K562 (cell line): ENCODE measurements around the gene USP20. TPM values are rescaled to one million over a fixed set of nuclear protein-coding genes. Genes with fewer than 3 reads are reported as not detected.

ENCODE experiments used
- ATAC-seq: fragments of 200-7000 bp; cut with Tn5 transposase; 3 replicates; pipeline ENCODE4 v1.9.1; 2020; ENCODE audit warnings: moderate library complexity
- BruUV-seq: library from RNA; stranded (reverse); fragments of 400-500 nt; replicated peaks from 2 replicates; lab custom pipeline; 2021; lab: Mats Ljungman, UMichigan
- CTCF ChIA-PET: fragments of 300-600 bp; formaldehyde crosslinking; extraction: SDS; loops from one replicate; lab custom pipeline; 2021; ENCODE audit warnings: low intra/inter-chr PET ratio; lab: Yijun Ruan, JAX
- POLR2A ChIA-PET: fragments of 300-600, 350-650 bp; sonication (Branson Sonifier 250); formaldehyde crosslinking; extraction: SDS; loops from one replicate; lab custom pipeline; 2021; ENCODE audit warnings: antibody characterized with exemption, inconsistent platforms; lab: Yijun Ruan, JAX
- DNase-seq, 4 experiments: peaks; one replicate each; pipeline versions ENCODE4 v3.0.0 to v3.0.0-alpha.2; 2011 to 2018; ENCODE audit warnings: low spot score in 3 of 4, mixed read lengths in 3 of 4; ENCODE audit errors: extremely low read depth in 1 of 4
- FAIRE-seq: peaks from 2 replicates; lab custom pipeline; 2011; peaks lifted over from hg19 to GRCh38; lab: Jason Lieb, UNC
- H2AFZ ChIP-seq: 2 replicates; pipeline ENCODE4 v1.6.0; 2011; ENCODE audit warnings: low read depth, low read length, control low read depth, inconsistent platforms
- H3K27ac ChIP-seq: fragments of 200-600 bp; 3 replicates; pipeline ENCODE4 v1.8.0; 2011; ENCODE audit warnings: low read depth, mild to moderate bottlenecking, control low read depth, inconsistent platforms, low read length, moderate library complexity, mixed read lengths; ENCODE audit errors: extremely low read depth
- H3K27me3 ChIP-seq, 2 experiments: fragments of 300-600 bp in 1 of 2; 2 replicates in 1 of 2; 3 replicates in 1 of 2; pipeline versions ENCODE4 v1.6.0 to v1.8.0; 2011; ENCODE audit warnings: inconsistent platforms in 2 of 2, low read length in 2 of 2, mild to moderate bottlenecking in 1 of 2, mixed read lengths in 1 of 2, moderate library complexity in 1 of 2; ENCODE audit not compliant: control insufficient read depth in 2 of 2, insufficient read depth in 2 of 2
- H3K36me3 ChIP-seq: fragments of 300-600 bp; 3 replicates; pipeline ENCODE4 v1.8.0; 2011; ENCODE audit warnings: mild to moderate bottlenecking, low read length, inconsistent platforms; ENCODE audit not compliant: control insufficient read depth, insufficient read depth
- H3K4me1 ChIP-seq, 2 experiments: fragments of 200-600 bp in 1 of 2; replicated peaks in 1 of 2; 2 replicates in 1 of 2; 3 replicates in 1 of 2; pipeline versions ENCODE4 v1.5.1 to v1.8.0; 2011; ENCODE audit warnings: inconsistent platforms in 2 of 2, low read length in 2 of 2, mild to moderate bottlenecking in 1 of 2, mixed read lengths in 1 of 2, moderate library complexity in 1 of 2; ENCODE audit not compliant: control insufficient read depth in 2 of 2, insufficient read depth in 2 of 2
- H3K4me2 ChIP-seq: 2 replicates; pipeline ENCODE4 v1.6.1; 2011; ENCODE audit warnings: low read length, control low read depth, inconsistent platforms, mixed read lengths; ENCODE audit not compliant: insufficient read depth
- H3K4me3 ChIP-seq: fragments of 200-600 bp; sonication (generic), shearing (Covaris generic); 2 replicates; pipeline ENCODE4 v1.5.1; 2016; ENCODE audit warnings: control low read depth, inconsistent platforms
- H3K79me2 ChIP-seq: fragments of 200-600 bp; 3 replicates; pipeline ENCODE4 v1.8.0; 2011; ENCODE audit warnings: low read length, inconsistent platforms; ENCODE audit not compliant: control insufficient read depth, insufficient read depth
- H3K9ac ChIP-seq, 2 experiments: 2 replicates each; pipeline versions ENCODE4 v1.6.0 to v1.6.1; 2011; ENCODE audit warnings: low read depth in 2 of 2, low read length in 2 of 2, control low read depth in 1 of 2, inconsistent platforms in 1 of 2, mild to moderate bottlenecking in 1 of 2, mixed read lengths in 1 of 2; ENCODE audit not compliant: insufficient read depth in 1 of 2
- H3K9me1 ChIP-seq: one replicate; pipeline ENCODE4 v1.6.0; 2011; ENCODE audit warnings: inconsistent platforms, mild to moderate bottlenecking, low read length, moderate library complexity; ENCODE audit not compliant: control insufficient read depth, insufficient read depth
- H3K9me3 ChIP-seq: replicated peaks from 2 replicates; pipeline ENCODE4 v1.5.1; 2011; ENCODE audit warnings: low read depth, low read length, inconsistent platforms; ENCODE audit not compliant: control insufficient read depth, insufficient read depth
- H4K20me1 ChIP-seq: replicated peaks from 2 replicates; pipeline ENCODE4 v1.6.1; 2011; ENCODE audit warnings: low read length, inconsistent platforms, mixed read lengths; ENCODE audit not compliant: control insufficient read depth, insufficient read depth
- ASH1L ChIP-seq: fragments of 450-650 bp; IDR thresholded peaks from 2 replicates; pipeline ENCODE4 v1.6.1; 2018; ENCODE audit warnings: borderline replicate concordance, mild to moderate bottlenecking, low read depth; ENCODE audit not compliant: partially characterized antibody
- CEBPG ChIP-seq, 3 experiments: fragments of 200-800 bp in 1 of 3; sonication (Bioruptor generic) in 1 of 3; sonication (generic) in 1 of 3; formaldehyde crosslinking in 1 of 3; IDR thresholded peaks in 2 of 3; conservative IDR thresholded peaks in 1 of 3; 2 replicates each; pipeline versions ENCODE4 v1.6.1 to v1.8.0; 2016 to 2022; ENCODE audit warnings: missing compliant biosample characterization in 2 of 3, missing genetic modification characterization in 2 of 3, mild to moderate bottlenecking in 1 of 3, missing genetic modification reagents in 1 of 3
- CREB1 ChIP-seq, 2 experiments: sonication (generic) in 1 of 2; formaldehyde crosslinking in 1 of 2; IDR thresholded peaks; 2 replicates each; pipeline versions ENCODE4 v1.6.1 to v1.8.0; 2012 to 2022; ENCODE audit warnings: inconsistent platforms in 1 of 2, mild to moderate bottlenecking in 1 of 2, missing genetic modification reagents in 1 of 2, moderate library complexity in 1 of 2
- CTCF ChIP-seq, 3 experiments: IDR thresholded peaks in 2 of 3; conservative IDR thresholded peaks in 1 of 3; 2 replicates each; pipeline ENCODE4 v1.5.1; 2011 to 2012; ENCODE audit warnings: low read length in 3 of 3, mild to moderate bottlenecking in 3 of 3, control low read depth in 2 of 3, improper control_type of control experiment in 1 of 3, inconsistent platforms in 1 of 3, low read depth in 1 of 3, mixed read lengths in 1 of 3, moderate library complexity in 1 of 3; ENCODE audit not compliant: insufficient read depth in 2 of 3
- HOXB6 ChIP-seq: fragments of 250-450 bp; sonication (Bioruptor Pico); IDR thresholded peaks from 2 replicates; pipeline ENCODE4 v1.5.1; 2022; ENCODE audit warnings: mild to moderate bottlenecking, borderline replicate concordance
- MAX ChIP-seq: sonication (generic); formaldehyde crosslinking; IDR thresholded peaks from 2 replicates; pipeline ENCODE4 v1.9.0; 2022; ENCODE audit warnings: mild to moderate bottlenecking, missing genetic modification reagents
- NR3C1 ChIP-seq: sonication (generic); formaldehyde crosslinking; IDR thresholded peaks from 2 replicates; pipeline ENCODE4 v1.8.1; 2022; ENCODE audit warnings: missing genetic modification reagents
- POLR2A ChIP-seq: fragments of 450-650 bp; conservative IDR thresholded peaks from 2 replicates; pipeline ENCODE4 v1.6.1; 2016
- RBFOX2 ChIP-seq: fragments of 200-400 bp; formaldehyde crosslinking; IDR thresholded peaks from 2 replicates; pipeline ENCODE4 v1.6.1; 2017; ENCODE audit warnings: low read depth, mild to moderate bottlenecking, low read length, moderate library complexity
- RBM22 ChIP-seq: fragments of 200-400 bp; formaldehyde crosslinking; IDR thresholded peaks from 2 replicates; pipeline ENCODE4 v1.6.1; 2018; ENCODE audit warnings: low read length, low read depth; ENCODE audit not compliant: poor library complexity, severe bottlenecking
- SNRNP70 ChIP-seq: fragments of 200-400 bp; formaldehyde crosslinking; optimal IDR thresholded peaks from 2 replicates; pipeline ENCODE3; 2017; ENCODE audit warnings: low read depth, low read length
- SUPT5H ChIP-seq: fragments of 450-650 bp; IDR thresholded peaks from 2 replicates; pipeline ENCODE4 v1.6.1; 2016
- ZBTB12 ChIP-seq: fragments of 250-450 bp; sonication (Bioruptor Pico); IDR thresholded peaks from 2 replicates; pipeline ENCODE4 v1.4.0; 2020
- ZBTB33 ChIP-seq: sonication (generic); formaldehyde crosslinking; IDR thresholded peaks from 2 replicates; pipeline ENCODE4 v1.8.1; 2023; ENCODE audit warnings: mild to moderate bottlenecking, missing genetic modification reagents
- WGBS: fragments of 100-300 bp; shearing (Covaris generic); methylation state at CpG from one replicate; pipeline ENCODE4 v1.1.6; 2016; ENCODE audit warnings: low coverage, mixed read lengths; ENCODE audit not compliant: insufficient coverage; ENCODE audit errors: missing lambda C conversion rate; 5-methylcytosine and 5-hydroxymethylcytosine counted together
- in situ Hi-C: fragments of 300-500 bp; cut with MboI; formaldehyde crosslinking; loops from 4 replicates; pipeline ENCODE4 v1.15.0; 2018; ENCODE audit warnings: inconsistent platforms, mixed read lengths
- intact Hi-C: fragments of 100-400 bp; cut with micrococcal nuclease; formaldehyde crosslinking; loops from 2 replicates; pipeline ENCODE4 v1.14.2; 2022
- polyA plus RNA-seq, 8 experiments: library from polyadenylated mRNA; depleted of rRNA in 4 of 8; stranded (reverse) in 5 of 8; unstranded in 3 of 8; fragments of >200 nt; fragmentation: Nextera tagmentation in 2 of 8; fragmentation: Illumina TruSeq in 1 of 8; extraction: Ambion mirVana in 2 of 8; extraction: Trizol in 1 of 8; gene quantifications; 2 replicates each; pipeline versions ENCODE4 v1.2.1 to v1.2.3, GENCODE V29; 2011 to 2014; ENCODE audit warnings: inconsistent platforms in 1 of 8, missing spikeins in 1 of 8
- total RNA-seq, 7 experiments: library from RNA; depleted of rRNA in 6 of 7; stranded (reverse); fragments of >200 nt in 6 of 7; fragmentation: Illumina TruSeq in 2 of 7; extraction: Trizol in 2 of 7; gene quantifications; 2 replicates each; pipeline versions ENCODE4 v1.2.1 to v1.2.3, GENCODE V29; 2011 to 2021; ENCODE audit warnings: low replicate concordance in 1 of 7

Gene USP20
- total and polyA plus RNA-seq, 9 of the 15 experiments (the other 6 are each of a cell fraction or from before 2014, with no cell fraction given) = 1.9 to 136 (median 49.1) TPM

- Histone ChIP-seq H3K9me3 (no peaks in the 10 kb centered on the region), H3K4me3 (no peak overlapping the region), H3K27ac (peak overlapping the region; percentile 10; the same call in 1 of the 3 replicates), H3K9ac (peak overlapping the region in 1 of 2 experiments; percentile 81; a peak in 2 of 4 replicates), H3K9me1 (peaks cover 4% of the 10 kb centered on the region), H3K4me2 (no peak overlapping the region), H2AFZ (no peak overlapping the region), H3K27me3 (no peaks in the 10 kb centered on the region), H3K79me2 (peaks cover 4% of the 10 kb centered on the region; the same call in 2 of the 3 replicates), H4K20me1 (no peaks in the 10 kb centered on the region), H3K36me3 (peaks cover 85% of the 10 kb centered on the region), H3K4me1 (peaks cover 25 to 72% of the 10 kb centered on the region in 2 experiments)
- ATAC-seq (0 out of 3 replicates have a peak, but pooled peaks have one; percentile 0), DNase-seq (peak in 2 of 4 experiments; percentile 56), FAIRE-seq (no peak)
- intact Hi-C loops (no loop called here), in situ Hi-C loops (no loop called here)
- WGBS = 75% methylated on average over 17 of the region's 17 CpGs
- ChIA-PET POLR2A (interaction anchor here (0.7 to 3.7 kb wide), 3 partner anchors 11 to 19 kb away, joined by 3 to 30 read pairs (median 5); no protein-coding TSS in a partner anchor), CTCF (no interaction called here)
- TF ChIP-seq ASH1L (no peak), ZBTB12 (CRISPR knock-in tag) (no peak), RBFOX2 (peak; percentile 45), SUPT5H (peak; percentile 42; the same call in 1 of the 2 replicates), HOXB6 (CRISPR knock-in tag) (no peak), ZBTB33 (CRISPR knock-in tag) (peak; percentile 100), NR3C1 (CRISPR knock-in tag) (0 out of 2 replicates have a peak, but pooled peaks have one; percentile 37), CTCF (IDR thresholded peaks at IDR 0.05 in 2 of 3, conservative IDR thresholded peaks at IDR 0.05 in 1 of 3; ENCODE audit: insufficient read depth in 2 of 3, low read depth in 1 of 3, low read length in 3 of 3) (peak; percentile 43 to 72 (median 56)), MAX (CRISPR knock-in tag) (peak; percentile 12; the same call in 1 of the 2 replicates), POLR2A (peak; percentile 37), CEBPG (CRISPR knock-in tag; IDR thresholded peaks at IDR 0.05) (0 out of 2 replicates have a peak, but pooled peaks have one; percentile 11), CEBPG (tag; conservative IDR thresholded peaks at IDR 0.05 in 1 of 2, IDR thresholded peaks at IDR 0.05 in 1 of 2) (no peak), CREB1 (IDR thresholded peaks at IDR 0.05) (no peak), CREB1 (CRISPR knock-in tag; IDR thresholded peaks at IDR 0.05) (0 out of 2 replicates have a peak, but pooled peaks have one; percentile 25), RBM22 (peak; percentile 58), SNRNP70 (peak; percentile 49)
- BruUV-seq = no TSS peak
These were observed 32.1 kb downstream of the USP20 start for GRCh38 chr9:129867136-129868022.
